ENCODE data around the gene PCDH1.

- TF ChIP-seq MAFK (IDR thresholded peaks at IDR 0.05; ENCODE audit: low read depth, low read length) (no peak), CREB1 (IDR thresholded peaks at IDR 0.05) (no peak), EGR1 (IDR thresholded peaks at IDR 0.05; ENCODE audit: borderline replicate concordance, low read depth, low read length) (no peak), CTCF (IDR thresholded peaks at IDR 0.05; ENCODE audit: control extremely low read depth in 1 of 3, insufficient read depth in 1 of 3, low read depth in 1 of 3, low read length in 3 of 3) (no peak)
Observed at GRCh38 chr5:141866096-141866495, 12.1 kb downstream of the PCDH1 start.

Measured in H1 (cell line).